ENCODE measurements around the gene DUT. TPM values are rescaled to one million over a fixed set of nuclear protein-coding genes. Genes with fewer than 3 reads are reported as not detected.

DUT gene
- total RNA-seq, 1 donor from 2014 or later: 150 TPM

- DNase-seq (ENCODE audit: low spot score in 2 of 2): peak in 1 of 2 donors; percentile 79
- intact Hi-C loops (cut with DNase I): loop anchor here (10.0 kb wide), 1 partner anchor 292 kb away; the partner anchor contains the start of gene FBN1
- peak; percentile 41 to 81 (median 73) for TF ChIP-seq CTCF (IDR thresholded peaks at IDR 0.05)
- Histone ChIP-seq H3K4me1 (peaks cover 0 to 11% of the 10 kb centered on the region in 2 donors), H3K27me3 (no peaks in the 10 kb centered on the region), H3K9me3 (no peaks in the 10 kb centered on the region), H3K4me3 (no peak overlapping the region), H3K27ac (no peak overlapping the region), H3K36me3 (no peaks in the 10 kb centered on the region)
Observed at GRCh38 chr15:48352474-48353072, 21.3 kb downstream of the DUT start.

- Histone ChIP-seq H3K27ac (peak overlapping the region; percentile 23 to 37), H3K9me3 (no peaks in the 10 kb centered on the region), H3K27me3 (no peaks in the 10 kb centered on the region), H3K4me1 (peaks cover 0 to 21% of the 10 kb centered on the region in 2 donors), H3K4me3 (no peak overlapping the region), H3K36me3 (no peaks in the 10 kb centered on the region)
- intact Hi-C loops (cut with DNase I): loop anchor here (5.0 to 10.0 kb wide), 2 partner anchors 290 to 443 kb away; partner anchors contain the start of gene FBN1
- TF ChIP-seq CTCF (IDR thresholded peaks at IDR 0.05): no peak
- DNase-seq (ENCODE audit: low spot score in 2 of 2): no peak
Observed at GRCh38 chr15:48354694-48355303, 23.6 kb downstream of the DUT start.

GRCh38 chr15:48355377-48355776 lies 24.1 kb downstream of the DUT start:
- no peak overlapping the region for H3K4me3 ChIP-seq
- peaks cover 0 to 21% of the 10 kb centered on the region in 2 donors for H3K4me1 ChIP-seq
- H3K27me3 ChIP-seq: no peaks in the 10 kb centered on the region
- no peaks in the 10 kb centered on the region for H3K9me3 ChIP-seq
- intact Hi-C loops (cut with DNase I): loop anchor here (5.0 to 10.0 kb wide), 2 partner anchors 289 to 442 kb away; partner anchors contain the start of gene FBN1
- H3K27ac ChIP-seq: peak overlapping the region; percentile 23 to 37
- no peaks in the 10 kb centered on the region for H3K36me3 ChIP-seq
- TF ChIP-seq CTCF (IDR thresholded peaks at IDR 0.05): no peak
- no peak for DNase-seq (ENCODE audit: low spot score in 2 of 2)

- Histone ChIP-seq H3K27ac (peak overlapping the region; percentile 47 to 56), H3K36me3 (no peaks in the 10 kb centered on the region), H3K27me3 (no peaks in the 10 kb centered on the region), H3K4me3 (peak overlapping the region; percentile 17 to 42), H3K9me3 (no peaks in the 10 kb centered on the region), H3K4me1 (peaks cover 0 to 21% of the 10 kb centered on the region in 2 donors)
- intact Hi-C loops (cut with DNase I): loop anchor here (1.0 to 10.0 kb wide), 3 partner anchors 56 to 439 kb away; partner anchors contain the start of gene FBN1
- TF ChIP-seq CTCF (IDR thresholded peaks at IDR 0.05): peak; percentile 35 to 69 (median 44)
- no peak for DNase-seq (ENCODE audit: low spot score in 2 of 2)
Observed at GRCh38 chr15:48358229-48359152, 27.3 kb downstream of the DUT start.

GRCh38 chr15:48360841-48361240 lies 29.6 kb downstream of the DUT start:
- intact Hi-C loops (cut with DNase I): no loop called here
- Histone ChIP-seq H3K4me3 (no peak overlapping the region), H3K4me1 (peaks cover 0 to 10% of the 10 kb centered on the region in 2 donors), H3K27ac (no peak overlapping the region), H3K9me3 (no peaks in the 10 kb centered on the region), H3K27me3 (no peaks in the 10 kb centered on the region), H3K36me3 (no peaks in the 10 kb centered on the region)
- DNase-seq (ENCODE audit: low spot score in 2 of 2): no peak
- no peak for TF ChIP-seq CTCF (IDR thresholded peaks at IDR 0.05)
